ENCODE measurements around the gene SEPTIN1. TPM values are rescaled to one million over a fixed set of nuclear protein-coding genes. Genes with fewer than 3 reads are reported as not detected.

The SEPTIN1 gene
- total RNA-seq, 2 donors from 2014 or later, result 4.3 to 4.5 TPM

DNA sequence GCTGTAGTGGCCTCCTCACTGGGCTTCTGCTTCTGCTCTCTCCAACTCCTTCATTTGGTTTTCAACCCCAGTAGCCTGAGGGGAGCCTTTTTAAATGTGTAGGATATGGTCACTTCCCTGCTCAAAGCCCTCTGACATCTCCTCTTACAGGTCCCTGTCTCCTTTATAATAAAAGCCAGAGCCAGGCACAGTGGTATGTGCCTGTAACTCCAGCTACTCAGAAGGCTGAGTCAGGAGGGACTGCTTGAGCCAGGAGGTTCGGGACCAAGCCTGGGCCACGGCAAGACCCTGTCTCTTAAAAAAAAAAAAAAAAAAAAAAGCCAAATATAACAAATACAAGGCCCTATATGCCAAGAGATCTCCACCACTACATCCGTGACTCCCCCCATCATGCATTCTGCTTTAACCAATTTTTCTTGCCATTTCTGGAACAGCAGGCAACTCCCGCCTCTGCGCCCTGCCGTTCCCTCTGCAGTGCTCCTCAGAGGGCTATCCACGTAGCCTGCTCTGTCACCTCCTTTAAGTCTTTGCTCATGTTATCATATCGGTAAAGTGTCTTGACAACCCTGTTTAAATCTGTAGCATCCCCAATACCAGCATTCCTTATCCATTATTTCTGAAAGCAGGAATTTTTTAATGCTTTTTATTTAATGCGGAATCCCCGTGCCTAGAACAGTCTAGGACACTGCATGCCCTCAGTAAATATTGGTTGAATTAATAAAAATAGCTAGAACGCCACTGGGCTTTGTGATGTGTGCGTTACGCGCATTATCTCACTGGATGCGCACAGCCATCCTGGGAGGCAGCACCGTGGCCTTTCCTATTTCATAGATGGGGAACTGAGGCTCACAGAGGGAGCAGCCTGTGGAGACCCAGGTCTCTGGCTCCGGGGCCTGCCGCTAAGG lies 34.5 kb upstream of the SEPTIN1 start:
- intact Hi-C loops (cut with DNase I), result loop anchor here (10.0 kb wide), 1 partner anchor 322 kb away; the partner anchor contains the start of genes TBX6 and YPEL3
- peaks cover 3% of the 10 kb centered on the region for H3K4me1 ChIP-seq
- no peak for DNase-seq
- peak overlapping the region; percentile 71 for H3K27ac ChIP-seq
- H3K9ac ChIP-seq (ENCODE audit: low read depth in 2 of 2, low read length in 2 of 2), result peak overlapping the region; percentile 51 to 84
- no peaks in the 10 kb centered on the region for H3K27me3 ChIP-seq
- TF ChIP-seq, protein P1, sequence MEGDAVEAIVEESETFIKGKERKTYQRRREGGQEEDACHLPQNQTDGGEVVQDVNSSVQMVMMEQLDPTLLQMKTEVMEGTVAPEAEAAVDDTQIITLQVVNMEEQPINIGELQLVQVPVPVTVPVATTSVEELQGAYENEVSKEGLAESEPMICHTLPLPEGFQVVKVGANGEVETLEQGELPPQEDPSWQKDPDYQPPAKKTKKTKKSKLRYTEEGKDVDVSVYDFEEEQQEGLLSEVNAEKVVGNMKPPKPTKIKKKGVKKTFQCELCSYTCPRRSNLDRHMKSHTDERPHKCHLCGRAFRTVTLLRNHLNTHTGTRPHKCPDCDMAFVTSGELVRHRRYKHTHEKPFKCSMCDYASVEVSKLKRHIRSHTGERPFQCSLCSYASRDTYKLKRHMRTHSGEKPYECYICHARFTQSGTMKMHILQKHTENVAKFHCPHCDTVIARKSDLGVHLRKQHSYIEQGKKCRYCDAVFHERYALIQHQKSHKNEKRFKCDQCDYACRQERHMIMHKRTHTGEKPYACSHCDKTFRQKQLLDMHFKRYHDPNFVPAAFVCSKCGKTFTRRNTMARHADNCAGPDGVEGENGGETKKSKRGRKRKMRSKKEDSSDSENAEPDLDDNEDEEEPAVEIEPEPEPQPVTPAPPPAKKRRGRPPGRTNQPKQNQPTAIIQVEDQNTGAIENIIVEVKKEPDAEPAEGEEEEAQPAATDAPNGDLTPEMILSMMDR (IDR thresholded peaks at IDR 0.05), result no peak
- no peaks in the 10 kb centered on the region for H3K36me3 ChIP-seq
- peak overlapping the region; percentile 52 for H3K4me3 ChIP-seq
- no peaks in the 10 kb centered on the region for H3K9me3 ChIP-seq

DNA sequence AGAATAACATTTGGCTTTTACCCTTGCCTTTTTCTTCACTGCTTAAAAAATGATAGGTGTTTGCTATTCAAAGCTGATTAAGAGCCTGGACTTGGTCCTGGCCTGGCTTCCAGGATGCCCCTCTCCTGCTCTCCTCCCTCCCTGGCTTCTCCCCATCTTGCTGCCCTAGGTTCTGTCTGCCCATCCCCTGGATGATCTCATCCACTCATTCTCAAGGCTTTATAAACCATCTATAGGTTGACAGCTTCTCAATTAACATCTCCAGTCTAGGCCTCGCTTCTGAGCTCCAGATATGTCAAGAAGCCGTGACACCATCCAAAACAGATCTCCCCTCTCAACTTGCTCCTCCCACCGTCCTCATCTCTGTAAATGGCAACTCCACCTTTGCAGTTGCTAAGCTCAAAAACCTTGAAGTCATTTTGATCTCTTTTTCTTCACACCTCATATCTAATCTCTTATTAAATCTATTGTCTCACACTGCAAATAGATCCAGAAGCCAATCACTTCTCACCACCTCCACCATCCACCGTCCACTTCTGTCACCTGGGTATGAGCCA lies 33.8 kb upstream of the SEPTIN1 start:
- peaks cover 3% of the 10 kb centered on the region for H3K4me1 ChIP-seq
- H3K27ac ChIP-seq, result no peak overlapping the region
- TF ChIP-seq, protein P1 (IDR thresholded peaks at IDR 0.05), result no peak
- no peaks in the 10 kb centered on the region for H3K9me3 ChIP-seq
- H3K36me3 ChIP-seq, result no peaks in the 10 kb centered on the region
- H3K4me3 ChIP-seq, result no peak overlapping the region
- DNase-seq, result no peak
- H3K27me3 ChIP-seq, result no peaks in the 10 kb centered on the region
- intact Hi-C loops (cut with DNase I), result loop anchor here (10.0 kb wide), 1 partner anchor 321 kb away; the partner anchor contains the start of genes TBX6 and YPEL3
- no peak overlapping the region for H3K9ac ChIP-seq (ENCODE audit: low read depth in 2 of 2, low read length in 2 of 2)

DNA sequence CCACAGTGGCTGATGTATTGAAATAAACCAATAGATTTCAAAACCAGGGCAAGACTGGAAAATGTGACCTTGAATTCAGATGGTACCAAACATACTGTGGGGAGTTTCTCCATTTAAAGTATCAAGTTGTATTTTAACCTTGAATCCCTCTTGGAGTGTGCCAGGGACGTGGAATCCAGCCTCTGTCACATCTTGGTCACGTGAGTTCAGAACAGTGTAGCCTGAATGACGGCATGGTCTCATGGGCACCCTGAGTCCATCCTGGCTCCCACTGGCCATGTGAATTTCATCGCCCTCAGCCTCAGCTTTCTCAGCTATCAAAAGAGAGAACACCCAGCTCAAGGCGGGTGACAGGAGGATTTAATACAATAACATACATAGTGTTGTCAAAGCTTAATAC lies 31.8 kb upstream of the SEPTIN1 start:
- intact Hi-C loops (cut with DNase I), result loop anchor here (10.0 kb wide), 1 partner anchor 319 kb away; the partner anchor contains the start of genes TBX6 and YPEL3
- Histone ChIP-seq H3K9ac (ENCODE audit: low read depth in 2 of 2, low read length in 2 of 2) (no peak overlapping the region), H3K4me1 (peaks cover 3% of the 10 kb centered on the region), H3K27ac (no peak overlapping the region), H3K4me3 (no peak overlapping the region), H3K36me3 (no peaks in the 10 kb centered on the region), H3K9me3 (no peaks in the 10 kb centered on the region), H3K27me3 (no peaks in the 10 kb centered on the region)
- no peak for DNase-seq
- TF ChIP-seq, protein P1 (IDR thresholded peaks at IDR 0.05), result no peak

DNA sequence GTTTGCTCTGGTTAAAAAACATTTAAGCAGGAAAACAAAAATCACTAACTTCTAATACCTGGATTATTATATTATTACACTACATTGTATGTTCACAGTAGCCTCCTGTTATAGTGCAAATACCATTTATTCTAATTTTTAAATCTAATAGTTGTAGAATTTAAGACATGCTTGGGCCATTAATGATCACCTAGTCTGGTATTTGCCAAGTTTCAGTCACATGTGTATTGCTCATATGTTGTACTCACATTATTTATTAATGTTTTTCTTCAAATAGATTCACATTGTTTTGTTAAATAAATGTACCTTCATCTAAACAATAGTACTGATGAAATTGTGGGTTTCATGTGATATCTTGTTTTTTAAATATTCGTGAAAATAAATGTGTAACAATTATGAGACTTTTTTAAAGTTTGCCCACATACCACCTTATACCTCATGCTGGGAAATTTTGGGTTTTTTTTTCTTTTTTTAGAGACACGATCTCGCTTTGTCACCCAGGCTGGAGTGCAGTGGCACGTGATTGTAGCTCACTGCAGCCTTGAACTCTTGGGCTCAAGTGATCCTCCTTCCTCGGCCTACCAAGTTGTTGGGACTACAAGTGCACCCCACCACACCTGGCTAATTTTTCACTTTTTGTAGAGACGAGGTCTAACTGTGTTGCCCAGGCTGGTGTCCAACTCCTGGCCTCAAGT lies 30.9 kb upstream of the SEPTIN1 start:
- H3K9ac ChIP-seq (ENCODE audit: low read depth in 2 of 2, low read length in 2 of 2), result no peak overlapping the region

More for the DNA sequence above, 30.9 kb upstream of the SEPTIN1 start:
- peaks cover 3% of the 10 kb centered on the region for H3K4me1 ChIP-seq
- no peaks in the 10 kb centered on the region for H3K36me3 ChIP-seq
- TF ChIP-seq, protein P1 (IDR thresholded peaks at IDR 0.05), result no peak
- no peak overlapping the region for H3K27ac ChIP-seq
- intact Hi-C loops (cut with DNase I), result loop anchor here (10.0 kb wide), 1 partner anchor 318 kb away; the partner anchor contains the start of genes TBX6 and YPEL3
- H3K4me3 ChIP-seq, result no peak overlapping the region
- no peaks in the 10 kb centered on the region for H3K9me3 ChIP-seq
- H3K27me3 ChIP-seq, result no peaks in the 10 kb centered on the region
- DNase-seq, result no peak
